GM21360 (cell line): ENCODE results near the gene C5orf22.
"Not testable (repeated sequence)": the region's sequence is repeated elsewhere in the genome, so short reads cannot be mapped to it uniquely, and the experiment has no call there.

Experiments used
- ATAC-seq: cut with Tn5 transposase; IDR thresholded peaks from one replicate; pipeline ENCODE4 v1.9.1; 2021; ENCODE audit warnings: mild to moderate bottlenecking, moderate library complexity; ENCODE audit not compliant: unreplicated experiment

C5orf22 gene

DNA sequence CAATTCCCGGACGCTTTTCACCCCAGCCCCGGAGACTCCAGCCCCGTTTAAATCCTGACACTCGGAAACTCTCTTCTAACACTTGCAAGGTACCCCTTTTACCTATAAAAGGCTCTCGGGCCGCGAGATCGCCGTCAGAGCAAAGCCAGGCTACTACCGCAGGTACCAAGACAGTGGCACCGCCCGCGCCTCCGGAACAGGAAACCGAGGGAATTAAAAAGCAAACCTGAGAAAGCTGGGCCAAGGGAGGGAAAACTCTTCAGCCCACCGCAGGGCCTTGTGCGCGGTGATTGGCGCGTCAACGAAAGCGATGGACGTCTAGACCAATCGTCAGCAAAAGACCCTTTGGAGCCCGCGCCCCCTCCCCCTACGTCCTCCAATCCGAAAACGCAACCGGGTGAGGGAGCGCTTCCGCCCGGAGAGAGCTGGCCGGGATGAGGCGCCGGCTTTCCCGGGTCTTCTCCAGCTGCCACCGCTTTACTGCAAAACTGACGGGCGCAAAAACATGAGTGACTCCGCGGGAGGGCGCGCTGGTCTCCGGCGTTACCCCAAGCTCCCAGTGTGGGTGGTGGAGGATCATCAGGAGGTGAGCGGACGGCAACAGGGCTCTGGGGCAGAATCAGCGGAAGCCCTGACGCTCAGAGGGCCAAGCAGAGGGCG is at the start of gene C5orf22, which contains the start of gene DROSHA:
Gene C5orf22 (plus strand): TSS at position 414 of the 660 bp plus-strand sequence. CDS start 92 bp downstream, at position 506.
Gene DROSHA (minus strand): TSS at position 206 of the 660 bp plus-strand sequence. CDS start 3,034 bp downstream, outside the sequence.
- ATAC-seq: peak; percentile 95

DNA sequence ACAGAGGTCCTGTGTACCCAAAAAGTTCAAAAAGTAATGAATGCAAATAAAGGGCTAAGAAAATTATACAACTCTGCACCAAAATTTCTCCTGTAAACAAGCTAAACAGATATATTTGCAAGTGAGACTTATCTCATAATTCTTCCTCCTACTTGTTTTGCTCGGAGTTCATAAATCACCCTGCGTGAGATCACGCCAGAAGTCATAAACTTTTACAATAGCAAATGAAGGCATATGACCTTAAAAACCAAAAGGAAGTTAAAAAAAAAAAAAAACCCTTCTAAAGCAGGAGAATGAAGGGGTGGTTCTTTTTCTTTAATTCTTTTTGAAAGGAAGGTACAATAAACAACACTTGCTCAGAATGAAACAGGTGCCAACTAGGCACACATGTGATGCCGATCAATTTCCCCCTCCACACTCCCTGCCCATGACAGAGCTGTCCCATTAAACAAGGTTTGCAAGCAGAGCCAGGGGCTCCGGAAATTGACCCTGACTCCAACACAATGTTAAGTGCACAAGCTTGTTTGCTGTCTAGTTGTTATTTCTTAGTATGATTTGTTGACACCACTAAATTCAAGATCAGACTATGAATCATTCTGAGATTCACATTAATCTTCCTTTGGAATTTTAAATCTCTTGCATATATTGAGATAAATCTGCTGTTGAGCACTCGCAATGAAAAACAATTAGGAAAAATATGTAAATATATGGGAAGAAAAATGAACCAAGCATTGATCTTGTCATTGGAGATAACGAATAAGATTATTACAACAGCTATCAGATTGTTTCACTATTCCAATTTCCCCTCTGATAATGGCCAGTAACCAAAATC is 46.5 kb upstream of the C5orf22 start:
- ATAC-seq: no peak

DNA sequence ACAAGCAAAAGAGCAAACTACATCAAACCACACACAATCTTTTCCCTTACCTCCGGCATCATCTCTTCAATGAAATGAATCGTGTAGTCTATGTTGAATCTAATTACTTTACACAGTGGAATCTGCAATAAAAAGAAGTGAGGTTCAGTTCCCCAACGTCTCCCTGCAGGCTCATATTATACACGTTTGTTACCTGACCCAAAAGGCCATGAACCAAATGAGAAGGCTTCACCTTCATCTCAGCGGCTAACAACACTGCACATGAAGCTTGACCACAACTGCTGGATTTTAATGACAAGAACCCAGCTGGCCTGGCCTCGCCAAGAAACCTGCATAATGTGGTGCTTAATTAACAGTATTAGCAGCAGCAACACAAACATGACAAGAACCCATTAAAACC is 45.7 kb upstream of the C5orf22 start:
- ATAC-seq: no peak

DNA sequence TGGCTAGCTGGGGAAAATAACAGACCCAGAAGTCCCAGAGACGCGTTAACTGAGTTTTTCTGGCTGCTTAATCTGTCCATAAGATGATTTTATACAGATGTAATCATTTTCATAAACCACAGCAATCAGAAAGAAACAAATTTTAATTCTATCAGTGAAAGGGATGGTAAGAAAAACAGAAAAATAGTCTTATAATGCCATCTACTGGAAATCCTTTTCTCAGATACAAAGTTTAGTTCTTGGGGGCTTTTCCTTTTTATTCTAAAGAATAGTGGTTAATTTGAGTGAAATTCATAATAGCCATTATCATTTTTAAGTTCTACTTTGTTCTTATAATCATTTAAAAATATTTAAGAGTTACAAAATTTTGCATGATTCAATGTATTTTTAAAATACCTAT is 44.6 kb upstream of the C5orf22 start:
- no peak for ATAC-seq

DNA sequence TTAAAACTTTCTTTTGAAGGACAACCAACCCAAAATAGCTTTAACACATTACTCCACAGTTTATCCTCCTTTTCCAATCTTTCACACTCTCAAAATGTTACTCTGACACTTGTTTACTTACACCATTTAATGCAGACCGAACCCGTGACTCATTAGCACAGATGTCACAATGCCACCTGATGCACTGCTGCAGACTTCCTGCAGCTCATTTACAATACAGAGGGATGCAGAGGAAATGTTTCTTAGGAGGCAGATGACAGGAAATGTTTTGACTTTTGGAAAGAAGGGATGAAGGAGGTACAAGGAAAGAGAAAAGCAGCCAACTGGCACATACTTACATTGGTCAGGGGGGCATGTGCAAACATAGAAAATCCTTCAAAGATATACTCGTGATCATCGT is 39.2 kb upstream of the C5orf22 start:
- ATAC-seq: no peak

DNA sequence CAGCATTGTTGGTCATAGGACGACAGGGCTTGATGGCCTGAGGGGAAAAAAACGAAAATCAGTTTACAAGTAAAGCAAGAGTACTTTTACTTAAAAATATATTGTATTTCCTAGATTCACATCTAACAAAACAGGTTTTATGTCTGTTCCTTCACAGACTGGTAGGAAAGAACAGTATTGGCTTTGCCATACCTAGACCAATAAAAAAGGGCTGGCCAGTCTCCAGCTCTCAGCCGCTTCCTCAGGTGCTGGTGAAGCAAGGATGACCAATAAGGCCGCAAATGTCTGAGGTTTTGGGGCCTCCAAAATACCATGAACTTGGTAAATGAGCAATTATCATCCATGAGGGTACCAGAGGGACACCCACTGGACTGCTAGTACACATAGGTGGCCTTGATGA is 36.8 kb upstream of the C5orf22 start:
- no peak for ATAC-seq

DNA sequence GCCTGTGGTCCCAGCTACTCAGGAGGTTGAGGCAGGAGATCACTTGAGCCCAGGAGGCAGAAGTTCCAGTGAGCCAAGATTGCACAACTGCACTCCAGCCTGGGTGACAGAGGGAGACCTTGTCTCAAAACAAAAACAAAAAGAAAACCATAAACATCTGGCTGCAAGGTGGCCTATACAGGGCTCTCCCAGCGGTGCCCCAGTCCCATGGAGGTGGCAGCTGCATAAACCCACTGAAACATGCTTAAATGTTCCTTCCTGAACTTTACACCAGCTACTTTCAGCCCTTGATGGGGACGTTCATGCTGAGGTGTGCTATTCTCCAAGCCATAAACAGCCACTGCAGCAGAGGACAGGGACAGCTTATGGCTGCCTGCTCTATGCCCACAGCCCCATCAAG is 35.8 kb upstream of the C5orf22 start:
- no peak for ATAC-seq

DNA sequence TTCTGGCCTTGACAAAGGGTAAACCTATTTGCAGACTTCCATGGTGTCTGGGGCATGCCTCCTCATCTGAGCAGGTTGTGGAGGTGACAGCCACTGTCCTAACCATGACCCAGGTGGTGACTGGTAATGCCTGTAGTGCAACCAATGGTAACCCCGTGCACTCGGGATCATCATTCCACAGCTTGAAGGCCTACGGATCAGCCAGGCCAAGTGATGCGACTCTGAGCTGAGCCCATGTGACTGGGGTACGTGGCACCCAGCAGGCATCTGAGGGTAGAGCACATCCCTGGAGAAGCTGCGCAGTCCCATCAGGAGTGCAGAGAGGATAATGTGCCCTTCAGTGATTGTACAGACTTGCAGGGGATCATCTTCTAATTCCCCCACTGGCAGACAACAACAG is 35.2 kb upstream of the C5orf22 start:
- ATAC-seq: no peak

DNA sequence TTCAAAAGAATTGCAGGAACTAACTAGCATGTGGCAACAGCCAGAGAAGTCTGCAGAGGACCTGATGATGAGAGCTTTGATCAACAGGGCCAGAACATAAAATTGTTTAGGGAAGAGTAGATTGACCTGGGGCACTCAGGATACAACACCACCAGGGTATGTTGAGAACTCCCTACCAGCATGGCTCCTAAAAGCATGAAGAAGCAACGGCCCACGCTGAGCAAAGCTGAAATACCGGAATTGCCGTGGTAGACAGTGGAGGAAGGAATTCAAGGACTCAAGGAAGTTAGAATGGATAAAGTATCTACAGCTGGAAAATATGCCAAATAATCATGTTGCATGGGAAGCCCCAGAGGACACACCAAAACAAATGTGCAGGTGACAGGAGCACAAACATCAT is 31.8 kb upstream of the C5orf22 start:
- ATAC-seq: no peak

DNA sequence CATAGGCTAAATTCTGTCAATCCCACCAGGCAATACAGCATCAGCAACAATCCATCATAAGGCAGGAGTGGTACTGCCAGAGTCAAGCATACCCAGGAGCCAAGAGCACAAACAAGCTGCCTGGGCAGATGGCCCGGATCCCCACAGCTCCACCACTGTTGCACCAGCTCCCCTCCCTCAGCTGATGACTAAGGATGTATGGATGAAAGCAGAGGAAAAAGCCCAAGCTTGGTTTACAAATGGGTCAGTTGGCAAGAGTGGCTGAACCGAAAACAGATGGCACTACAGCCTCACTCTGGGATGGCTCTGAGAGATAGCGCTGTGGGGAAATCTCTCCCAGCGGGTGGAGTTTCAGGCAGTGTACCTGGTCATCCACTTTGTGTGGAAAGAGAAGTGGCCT is 29.6 kb upstream of the C5orf22 start:
- no peak for ATAC-seq

GRCh38 chr5:31504529-31504928 is 27.6 kb upstream of the C5orf22 start:
- no peak for ATAC-seq

DNA sequence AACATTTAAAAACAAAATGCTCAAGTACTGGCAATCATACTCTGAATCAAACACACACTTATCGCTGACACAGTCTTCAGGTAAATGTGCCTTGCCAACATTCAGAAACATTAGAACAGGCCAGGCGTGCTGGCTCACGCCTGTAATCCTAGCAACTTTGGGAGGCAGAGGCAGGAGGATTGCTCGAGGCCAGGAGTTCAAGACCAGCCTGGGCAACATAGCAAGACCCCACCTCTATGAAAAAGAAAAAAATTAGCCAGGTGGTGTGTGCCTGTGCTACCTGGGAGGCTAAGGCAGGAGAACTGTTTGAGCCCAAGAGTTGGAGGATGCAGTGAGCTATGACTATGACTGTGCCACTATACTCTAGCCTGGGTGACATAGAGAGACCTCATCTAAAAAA is 20.8 kb upstream of the C5orf22 start:
- no peak for ATAC-seq

- no peak for ATAC-seq
Measured at GRCh38 chr5:31516802-31517201, 15.3 kb upstream of the C5orf22 start.

GRCh38 chr5:31523041-31523440 is 9.1 kb upstream of the C5orf22 start:
- no peak for ATAC-seq

GRCh38 chr5:31530541-31531265 is 1.4 kb upstream of the C5orf22 start:
- ATAC-seq: no peak

DNA sequence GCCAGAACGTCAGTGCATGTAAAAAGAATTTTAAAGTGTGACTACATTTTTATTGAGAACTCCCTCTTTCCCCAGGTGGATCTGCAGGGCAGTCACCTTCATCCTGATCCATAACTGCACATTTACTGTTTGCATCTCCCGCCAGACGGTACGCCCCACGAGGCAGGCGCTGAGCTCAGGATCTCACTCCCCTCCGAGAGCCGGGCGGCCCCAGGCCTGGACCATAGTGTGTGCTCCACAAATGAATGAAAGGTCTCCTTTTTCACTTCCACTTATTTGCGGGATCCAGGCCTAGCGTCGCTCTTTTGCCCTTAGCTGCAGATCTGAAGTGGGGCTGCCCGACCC is 586 bp upstream of the C5orf22 start:
- ATAC-seq: peak; percentile 23

GRCh38 chr5:31534527-31535046 is 2.5 kb downstream of the C5orf22 start:
- ATAC-seq: no peak

DNA sequence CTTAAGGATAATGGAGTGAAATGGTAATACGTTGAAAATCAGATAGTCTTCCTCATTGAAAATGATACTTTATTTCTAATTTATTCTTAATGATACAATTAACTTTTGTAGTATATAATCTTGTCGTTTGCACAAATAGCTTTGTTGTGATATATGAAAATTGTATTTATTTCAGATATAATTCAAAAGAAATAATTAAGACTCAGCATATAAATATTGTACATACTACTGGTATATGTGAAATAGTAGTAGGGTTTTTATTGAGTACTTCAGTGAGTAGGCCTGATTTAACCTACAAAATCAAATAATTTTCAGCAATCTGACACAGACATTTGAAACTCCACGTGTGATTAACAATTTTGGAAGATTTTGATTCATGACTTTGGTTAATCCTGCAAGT is 4.8 kb downstream of the C5orf22 start:
- no peak for ATAC-seq

GRCh38 chr5:31537349-31537748 is 5.2 kb downstream of the C5orf22 start:
- ATAC-seq: no peak

DNA sequence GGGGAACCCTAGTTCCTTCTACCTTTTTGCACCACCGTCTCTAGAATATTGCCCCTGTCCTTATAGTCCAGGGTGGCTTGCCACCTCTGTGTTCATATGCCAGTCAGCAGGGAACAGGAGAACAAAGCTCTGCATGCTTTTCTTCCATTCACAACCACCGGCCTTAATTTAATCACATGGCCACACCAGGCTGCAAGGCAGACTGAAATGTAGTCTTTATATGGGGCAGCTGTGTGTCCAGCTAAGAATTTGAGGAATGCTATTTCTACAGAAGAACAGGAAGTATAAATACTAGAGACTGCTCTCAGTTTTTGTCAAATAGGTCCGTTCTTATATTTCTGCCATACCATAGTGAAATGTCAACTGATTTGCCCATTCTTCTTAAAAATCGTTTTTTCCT is 5.8 kb downstream of the C5orf22 start:
- no peak for ATAC-seq

GRCh38 chr5:31549114-31549513 is 17.0 kb downstream of the C5orf22 start:
- ATAC-seq: not testable (repeated sequence)
